HepG2 (cell line): ENCODE results near the gene IFI35. TPM values are rescaled to one million over a fixed set of nuclear protein-coding genes. Genes with fewer than 3 reads are reported as not detected.
A peak's percentile ranks its signal among the peaks of the same experiment; 100 is the strongest.

Experiments used
- ATAC-seq: fragments of 200-7000 bp; cut with Tn5 transposase; 3 replicates; pipeline ENCODE4 v1.9.1; 2020; ENCODE audit warnings: mild to moderate bottlenecking, moderate library complexity
- BruUV-seq: library from RNA; stranded (reverse); fragments of 400-500 nt; replicated peaks from 2 replicates; lab custom pipeline; 2021; lab: Mats Ljungman, UMichigan
- CTCF ChIA-PET: fragments of 300-600 bp; formaldehyde crosslinking; extraction: SDS; loops from one replicate; lab custom pipeline; 2021; ENCODE audit warnings: low total read pairs, inconsistent platforms, low intra/inter-chr PET ratio; lab: Yijun Ruan, JAX
- POLR2A ChIA-PET: fragments of 350-600 bp; sonication (Branson Sonifier 250); formaldehyde crosslinking; loops from one replicate; lab custom pipeline; 2020; ENCODE audit warnings: antibody characterized with exemption, inconsistent platforms; lab: Yijun Ruan, JAX
- DNase-seq: peaks from one replicate; pipeline ENCODE4 v3.0.0-alpha.2; 2015; ENCODE audit warnings: low spot score
- FAIRE-seq: peaks from 3 replicates; lab custom pipeline; 2011; peaks lifted over from hg19 to GRCh38; lab: Jason Lieb, UNC
- H2AFZ ChIP-seq: one replicate; pipeline ENCODE4 v1.6.1; 2011; ENCODE audit warnings: low read length, inconsistent platforms
- H3K27ac ChIP-seq: fragments of 300-600 bp; 3 replicates; pipeline ENCODE4 v1.8.0; 2011; ENCODE audit warnings: mixed run types, mild to moderate bottlenecking, mixed read lengths, low read length, inconsistent platforms; ENCODE audit not compliant: insufficient read depth; ENCODE audit errors: extremely low read length
- H3K27me3 ChIP-seq, 2 experiments: fragments of 200-600 bp in 1 of 2; 2 replicates in 1 of 2; 3 replicates in 1 of 2; pipeline versions ENCODE4 v1.6.0 to v1.8.0; 2011; ENCODE audit warnings: low read length in 2 of 2, mild to moderate bottlenecking in 2 of 2, moderate library complexity in 2 of 2, inconsistent platforms in 1 of 2; ENCODE audit not compliant: insufficient read depth in 2 of 2, control insufficient read depth in 1 of 2
- H3K36me3 ChIP-seq, 2 experiments: fragments of 200-600 bp in 1 of 2; replicated peaks in 1 of 2; 2 replicates in 1 of 2; 3 replicates in 1 of 2; pipeline versions ENCODE4 v1.5.1 to v1.8.0; 2011; ENCODE audit warnings: low read length in 2 of 2, inconsistent platforms in 1 of 2; ENCODE audit not compliant: insufficient read depth in 2 of 2, control insufficient read depth in 1 of 2
- H3K4me1 ChIP-seq: 2 replicates; pipeline ENCODE4 v1.5.1; 2012; ENCODE audit warnings: low read length, inconsistent platforms; ENCODE audit not compliant: insufficient read depth
- H3K4me2 ChIP-seq: 2 replicates; pipeline ENCODE4 v1.6.0; 2011; ENCODE audit warnings: low read depth, low read length, inconsistent platforms
- H3K4me3 ChIP-seq, 3 experiments: fragments of 200-600 bp in 1 of 3; sonication (generic), shearing (Covaris generic) in 1 of 3; replicated peaks in 1 of 3; 2 replicates each; pipeline ENCODE4 v1.5.1; 2011 to 2016; ENCODE audit warnings: low read length in 3 of 3, inconsistent platforms in 2 of 3, low read depth in 2 of 3, mild to moderate bottlenecking in 2 of 3, control low read depth in 1 of 3, mixed read lengths in 1 of 3; ENCODE audit not compliant: insufficient read depth in 1 of 3
- H3K79me2 ChIP-seq: one replicate; pipeline ENCODE4 v1.6.1; 2011; ENCODE audit warnings: low read length, inconsistent platforms; ENCODE audit not compliant: insufficient read depth
- H3K9ac ChIP-seq: 2 replicates; pipeline ENCODE4 v1.6.0; 2011; ENCODE audit warnings: mild to moderate bottlenecking, low read depth, low read length, inconsistent platforms; ENCODE audit not compliant: insufficient read depth
- H3K9me3 ChIP-seq: 2 replicates; pipeline ENCODE4 v1.5.1; 2012; ENCODE audit warnings: mild to moderate bottlenecking, low read length
- H4K20me1 ChIP-seq: 2 replicates; pipeline ENCODE4 v1.6.0; 2011; ENCODE audit warnings: inconsistent platforms, mild to moderate bottlenecking, low read length, moderate library complexity; ENCODE audit not compliant: insufficient read depth
- BCL6 ChIP-seq: IDR thresholded peaks from 2 replicates; pipeline ENCODE4 v1.6.1; 2016; ENCODE audit warnings: missing genetic modification reagents, missing compliant biosample characterization
- KDM1A ChIP-seq: IDR thresholded peaks from 2 replicates; pipeline ENCODE4 v1.6.1; 2016; ENCODE audit warnings: missing compliant biosample characterization
- KLF15 ChIP-seq: sonication (generic); formaldehyde crosslinking; IDR thresholded peaks from 2 replicates; pipeline ENCODE4 v1.8.1; 2023; ENCODE audit warnings: borderline replicate concordance, mild to moderate bottlenecking, inconsistent platforms, missing genetic modification reagents, mixed read lengths
- RORA ChIP-seq: sonication (generic); formaldehyde crosslinking; IDR thresholded peaks from 2 replicates; pipeline ENCODE4 v1.5.0; 2020; ENCODE audit warnings: mild to moderate bottlenecking, missing genetic modification reagents, moderate library complexity
- SOX6 ChIP-seq, 2 experiments: fragments of 450-650 bp in 1 of 2; sonication (generic) in 1 of 2; formaldehyde crosslinking in 1 of 2; IDR thresholded peaks; 2 replicates each; pipeline versions ENCODE4 v1.4.0 to v1.6.1; 2017 to 2020; ENCODE audit warnings: antibody characterized with exemption in 1 of 2, mild to moderate bottlenecking in 1 of 2, missing genetic modification reagents in 1 of 2
- TCF7L2 ChIP-seq: IDR thresholded peaks from 2 replicates; pipeline ENCODE4 v1.6.1; 2011; ENCODE audit warnings: mild to moderate bottlenecking, low read depth, low read length, moderate library complexity
- ZNF180 ChIP-seq: sonication (generic); formaldehyde crosslinking; IDR thresholded peaks from 2 replicates; pipeline ENCODE4 v1.4.0; 2020; ENCODE audit warnings: low read depth, missing genetic modification reagents, borderline replicate concordance
- ZNF253 ChIP-seq: sonication (generic); formaldehyde crosslinking; IDR thresholded peaks from 2 replicates; pipeline ENCODE4 v1.8.0; 2022; ENCODE audit warnings: mild to moderate bottlenecking, missing genetic modification reagents, borderline replicate concordance
- WGBS: methylation state at CpG from one replicate; pipeline ENCODE4 v1.1.6; 2017; ENCODE audit warnings: low lambda C conversion rate; 5-methylcytosine and 5-hydroxymethylcytosine counted together
- in situ Hi-C: cut with HindIII; loops from 2 replicates; pipeline ENCODE4 v1.10.0; 2017; ENCODE audit warnings: low pct_unique_long_range_greater_than_20kb; ENCODE audit not compliant: extremely low pct_ligation_motif_present
- intact Hi-C: fragments of 100-400 bp; cut with micrococcal nuclease; formaldehyde crosslinking; loops from one replicate; pipeline ENCODE4 v1.10.0; 2022; ENCODE audit not compliant: unreplicated experiment
- polyA plus RNA-seq, 8 experiments: library from polyadenylated mRNA; depleted of rRNA in 3 of 8; stranded (reverse) in 7 of 8; unstranded in 1 of 8; fragments of >200 nt; fragmentation: Illumina TruSeq in 4 of 8; extraction: Trizol in 4 of 8; gene quantifications; 2 replicates each; pipeline versions ENCODE4 v1.2.1 to v1.2.3, GENCODE V29; 2011 to 2016; ENCODE audit warnings: low read depth in 4 of 8, missing spikeins in 1 of 8, mixed read lengths in 1 of 8; ENCODE audit not compliant: insufficient read depth in 1 of 8
- total RNA-seq, 5 experiments: library from RNA; depleted of rRNA; stranded (reverse); fragments of >200 nt; fragmentation: Illumina TruSeq; extraction: Trizol; gene quantifications; 2 replicates each; pipeline ENCODE4 v1.2.3, GENCODE V29; 2016; ENCODE audit warnings: low read depth in 1 of 5
- TF ChIP-seq, protein P1 (sequence below): IDR thresholded peaks from 2 replicates; pipeline ENCODE4 v1.6.1; 2016; ENCODE audit warnings: low read depth
- TF ChIP-seq, protein P2 (sequence below): sonication (generic); formaldehyde crosslinking; conservative IDR thresholded peaks from 2 replicates; pipeline ENCODE4 v1.4.0; 2020; ENCODE audit warnings: missing genetic modification reagents
- TF ChIP-seq, protein P3 (sequence below): sonication (generic); formaldehyde crosslinking; IDR thresholded peaks from 2 replicates; pipeline ENCODE4 v1.4.0; 2020; ENCODE audit warnings: missing genetic modification reagents
- TF ChIP-seq, protein P4 (sequence below): sonication (generic); formaldehyde crosslinking; IDR thresholded peaks from 2 replicates; pipeline ENCODE4 v1.8.0; 2022; ENCODE audit warnings: mild to moderate bottlenecking, missing genetic modification reagents, moderate library complexity
- TF ChIP-seq, protein P5 (sequence below): sonication (generic); formaldehyde crosslinking; IDR thresholded peaks from 2 replicates; pipeline ENCODE4 v1.4.0; 2020; ENCODE audit warnings: missing genetic modification reagents

The IFI35 gene
- total and polyA plus RNA-seq, 2 of the 13 experiments (the other 11 are each of a cell fraction or from before 2014, with no cell fraction given), result 28.9 to 38.1 TPM

DNA sequence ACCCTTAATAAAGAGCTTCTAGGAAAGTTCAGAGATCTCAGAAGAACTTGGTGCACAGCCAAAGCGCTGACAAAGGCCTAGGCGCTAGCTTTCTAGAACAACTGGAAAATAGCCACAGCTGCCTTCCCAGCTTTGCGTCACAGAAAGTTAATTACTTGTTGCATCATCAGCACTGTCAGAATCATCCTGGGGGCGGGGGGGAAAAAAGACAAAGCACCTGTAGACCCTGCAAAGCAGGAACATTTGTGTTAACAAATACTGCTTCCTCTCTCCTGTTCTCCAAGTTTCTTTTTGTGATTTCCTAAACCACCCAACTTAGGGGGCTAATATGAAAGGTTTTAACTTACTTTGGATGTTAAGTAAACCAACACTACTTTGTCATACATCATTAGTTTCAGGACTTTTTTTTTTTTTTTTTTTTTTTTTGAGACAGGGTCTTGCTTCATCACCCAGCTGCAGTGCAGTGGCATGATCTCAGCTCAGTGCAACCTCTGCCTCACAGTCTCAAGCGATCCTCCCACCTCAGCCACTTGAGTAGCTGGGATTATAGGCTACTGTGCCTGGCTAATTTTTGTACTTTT, 37.5 kb upstream of the IFI35 start:
- Histone ChIP-seq H3K4me1 (peaks cover 26% of the 10 kb centered on the region), H3K36me3 (no peaks in the 10 kb centered on the region), H3K4me3 (no peak overlapping the region), H3K27ac (peak overlapping the region; percentile 19), H3K9me3 (no peaks in the 10 kb centered on the region), H3K79me2 (no peaks in the 10 kb centered on the region), H3K4me2 (no peak overlapping the region), H4K20me1 (no peaks in the 10 kb centered on the region), H3K27me3 (no peaks in the 10 kb centered on the region), H2AFZ (no peak overlapping the region), H3K9ac (no peak overlapping the region)
- peak; percentile 27; the same call in 1 of the 3 replicates for ATAC-seq
- CTCF ChIA-PET, result no interaction called here
- intact Hi-C loops (no loop called here), in situ Hi-C loops (loop anchor here (10.0 kb wide), 1 partner anchor 64 kb away; the partner anchor contains the start of gene G6PC1)
- BruUV-seq, result no TSS peak
- FAIRE-seq, result no peak
- DNase-seq, result no peak
- POLR2A ChIA-PET, result interaction anchor here (1.7 kb wide), 1 partner anchor 30 kb away, joined by 14 read pairs; the partner anchor contains the start of gene RPL27
- WGBS, result 57% methylated on average over 5 of the region's 5 CpGs
- TF ChIP-seq, protein P1, sequence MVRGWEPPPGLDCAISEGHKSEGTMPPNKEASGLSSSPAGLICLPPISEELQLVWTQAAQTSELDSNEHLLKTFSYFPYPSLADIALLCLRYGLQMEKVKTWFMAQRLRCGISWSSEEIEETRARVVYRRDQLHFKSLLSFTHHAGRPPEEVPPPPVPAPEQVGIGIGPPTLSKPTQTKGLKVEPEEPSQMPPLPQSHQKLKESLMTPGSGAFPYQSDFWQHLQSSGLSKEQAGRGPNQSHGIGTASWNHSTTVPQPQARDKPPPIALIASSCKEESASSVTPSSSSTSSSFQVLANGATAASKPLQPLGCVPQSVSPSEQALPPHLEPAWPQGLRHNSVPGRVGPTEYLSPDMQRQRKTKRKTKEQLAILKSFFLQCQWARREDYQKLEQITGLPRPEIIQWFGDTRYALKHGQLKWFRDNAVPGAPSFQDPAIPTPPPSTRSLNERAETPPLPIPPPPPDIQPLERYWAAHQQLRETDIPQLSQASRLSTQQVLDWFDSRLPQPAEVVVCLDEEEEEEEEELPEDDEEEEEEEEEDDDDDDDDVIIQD, result no peak
- TF ChIP-seq, protein P2, sequence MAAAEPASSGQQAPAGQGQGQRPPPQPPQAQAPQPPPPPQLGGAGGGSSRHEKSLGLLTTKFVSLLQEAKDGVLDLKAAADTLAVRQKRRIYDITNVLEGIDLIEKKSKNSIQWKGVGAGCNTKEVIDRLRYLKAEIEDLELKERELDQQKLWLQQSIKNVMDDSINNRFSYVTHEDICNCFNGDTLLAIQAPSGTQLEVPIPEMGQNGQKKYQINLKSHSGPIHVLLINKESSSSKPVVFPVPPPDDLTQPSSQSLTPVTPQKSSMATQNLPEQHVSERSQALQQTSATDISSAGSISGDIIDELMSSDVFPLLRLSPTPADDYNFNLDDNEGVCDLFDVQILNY (CRISPR knock-in tag), result no peak
- TF ChIP-seq KLF15, result no peak
- TF ChIP-seq ZNF253 (CRISPR knock-in tag), result no peak
- TF ChIP-seq, protein P3, sequence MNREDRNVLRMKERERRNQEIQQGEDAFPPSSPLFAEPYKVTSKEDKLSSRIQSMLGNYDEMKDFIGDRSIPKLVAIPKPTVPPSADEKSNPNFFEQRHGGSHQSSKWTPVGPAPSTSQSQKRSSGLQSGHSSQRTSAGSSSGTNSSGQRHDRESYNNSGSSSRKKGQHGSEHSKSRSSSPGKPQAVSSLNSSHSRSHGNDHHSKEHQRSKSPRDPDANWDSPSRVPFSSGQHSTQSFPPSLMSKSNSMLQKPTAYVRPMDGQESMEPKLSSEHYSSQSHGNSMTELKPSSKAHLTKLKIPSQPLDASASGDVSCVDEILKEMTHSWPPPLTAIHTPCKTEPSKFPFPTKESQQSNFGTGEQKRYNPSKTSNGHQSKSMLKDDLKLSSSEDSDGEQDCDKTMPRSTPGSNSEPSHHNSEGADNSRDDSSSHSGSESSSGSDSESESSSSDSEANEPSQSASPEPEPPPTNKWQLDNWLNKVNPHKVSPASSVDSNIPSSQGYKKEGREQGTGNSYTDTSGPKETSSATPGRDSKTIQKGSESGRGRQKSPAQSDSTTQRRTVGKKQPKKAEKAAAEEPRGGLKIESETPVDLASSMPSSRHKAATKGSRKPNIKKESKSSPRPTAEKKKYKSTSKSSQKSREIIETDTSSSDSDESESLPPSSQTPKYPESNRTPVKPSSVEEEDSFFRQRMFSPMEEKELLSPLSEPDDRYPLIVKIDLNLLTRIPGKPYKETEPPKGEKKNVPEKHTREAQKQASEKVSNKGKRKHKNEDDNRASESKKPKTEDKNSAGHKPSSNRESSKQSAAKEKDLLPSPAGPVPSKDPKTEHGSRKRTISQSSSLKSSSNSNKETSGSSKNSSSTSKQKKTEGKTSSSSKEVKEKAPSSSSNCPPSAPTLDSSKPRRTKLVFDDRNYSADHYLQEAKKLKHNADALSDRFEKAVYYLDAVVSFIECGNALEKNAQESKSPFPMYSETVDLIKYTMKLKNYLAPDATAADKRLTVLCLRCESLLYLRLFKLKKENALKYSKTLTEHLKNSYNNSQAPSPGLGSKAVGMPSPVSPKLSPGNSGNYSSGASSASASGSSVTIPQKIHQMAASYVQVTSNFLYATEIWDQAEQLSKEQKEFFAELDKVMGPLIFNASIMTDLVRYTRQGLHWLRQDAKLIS, result no peak
- no peak for TF ChIP-seq TCF7L2
- TF ChIP-seq, protein P4, sequence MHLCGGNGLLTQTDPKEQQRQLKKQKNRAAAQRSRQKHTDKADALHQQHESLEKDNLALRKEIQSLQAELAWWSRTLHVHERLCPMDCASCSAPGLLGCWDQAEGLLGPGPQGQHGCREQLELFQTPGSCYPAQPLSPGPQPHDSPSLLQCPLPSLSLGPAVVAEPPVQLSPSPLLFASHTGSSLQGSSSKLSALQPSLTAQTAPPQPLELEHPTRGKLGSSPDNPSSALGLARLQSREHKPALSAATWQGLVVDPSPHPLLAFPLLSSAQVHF (CRISPR knock-in tag), result no peak
- TF ChIP-seq SOX6 (IDR thresholded peaks at IDR 0.05), result no peak
- TF ChIP-seq SOX6 (CRISPR knock-in tag; IDR thresholded peaks at IDR 0.05), result 0 out of 2 replicates have a peak, but pooled peaks have one; percentile 10
- TF ChIP-seq RORA (CRISPR knock-in tag), result no peak
- TF ChIP-seq, protein P5, sequence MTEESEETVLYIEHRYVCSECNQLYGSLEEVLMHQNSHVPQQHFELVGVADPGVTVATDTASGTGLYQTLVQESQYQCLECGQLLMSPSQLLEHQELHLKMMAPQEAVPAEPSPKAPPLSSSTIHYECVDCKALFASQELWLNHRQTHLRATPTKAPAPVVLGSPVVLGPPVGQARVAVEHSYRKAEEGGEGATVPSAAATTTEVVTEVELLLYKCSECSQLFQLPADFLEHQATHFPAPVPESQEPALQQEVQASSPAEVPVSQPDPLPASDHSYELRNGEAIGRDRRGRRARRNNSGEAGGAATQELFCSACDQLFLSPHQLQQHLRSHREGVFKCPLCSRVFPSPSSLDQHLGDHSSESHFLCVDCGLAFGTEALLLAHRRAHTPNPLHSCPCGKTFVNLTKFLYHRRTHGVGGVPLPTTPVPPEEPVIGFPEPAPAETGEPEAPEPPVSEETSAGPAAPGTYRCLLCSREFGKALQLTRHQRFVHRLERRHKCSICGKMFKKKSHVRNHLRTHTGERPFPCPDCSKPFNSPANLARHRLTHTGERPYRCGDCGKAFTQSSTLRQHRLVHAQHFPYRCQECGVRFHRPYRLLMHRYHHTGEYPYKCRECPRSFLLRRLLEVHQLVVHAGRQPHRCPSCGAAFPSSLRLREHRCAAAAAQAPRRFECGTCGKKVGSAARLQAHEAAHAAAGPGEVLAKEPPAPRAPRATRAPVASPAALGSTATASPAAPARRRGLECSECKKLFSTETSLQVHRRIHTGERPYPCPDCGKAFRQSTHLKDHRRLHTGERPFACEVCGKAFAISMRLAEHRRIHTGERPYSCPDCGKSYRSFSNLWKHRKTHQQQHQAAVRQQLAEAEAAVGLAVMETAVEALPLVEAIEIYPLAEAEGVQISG (CRISPR knock-in tag), result no peak
- peak; percentile 40; the same call in 1 of the 2 replicates for TF ChIP-seq BCL6 (CRISPR knock-in tag)
- TF ChIP-seq KDM1A (CRISPR knock-in tag), result no peak
- TF ChIP-seq ZNF180 (CRISPR knock-in tag), result no peak
